ENCODE measurements around the gene WDR46. TPM values are rescaled to one million over a fixed set of nuclear protein-coding genes. Genes with fewer than 3 reads are reported as not detected.

The WDR46 gene
- total and polyA plus RNA-seq, 2 of the 13 experiments (the other 11 are each of a cell fraction or from before 2014, with no cell fraction given), result 47.4 to 105 TPM

- no peak; the same call in 1 of the 2 replicates for TF ChIP-seq ZNF354B (CRISPR knock-in tag; IDR thresholded peaks at IDR 0.05)
- TF ChIP-seq ZNF350 (CRISPR knock-in tag; IDR thresholded peaks at IDR 0.05; ENCODE audit: borderline replicate concordance, low read depth), result peak; percentile 81
- TF ChIP-seq ZNF510 (CRISPR knock-in tag; IDR thresholded peaks at IDR 0.05; ENCODE audit: low read depth), result peak; percentile 76; the same call in 1 of the 2 replicates
- TF ChIP-seq, protein P1, sequence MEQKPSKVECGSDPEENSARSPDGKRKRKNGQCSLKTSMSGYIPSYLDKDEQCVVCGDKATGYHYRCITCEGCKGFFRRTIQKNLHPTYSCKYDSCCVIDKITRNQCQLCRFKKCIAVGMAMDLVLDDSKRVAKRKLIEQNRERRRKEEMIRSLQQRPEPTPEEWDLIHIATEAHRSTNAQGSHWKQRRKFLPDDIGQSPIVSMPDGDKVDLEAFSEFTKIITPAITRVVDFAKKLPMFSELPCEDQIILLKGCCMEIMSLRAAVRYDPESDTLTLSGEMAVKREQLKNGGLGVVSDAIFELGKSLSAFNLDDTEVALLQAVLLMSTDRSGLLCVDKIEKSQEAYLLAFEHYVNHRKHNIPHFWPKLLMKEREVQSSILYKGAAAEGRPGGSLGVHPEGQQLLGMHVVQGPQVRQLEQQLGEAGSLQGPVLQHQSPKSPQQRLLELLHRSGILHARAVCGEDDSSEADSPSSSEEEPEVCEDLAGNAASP (CRISPR knock-in tag; IDR thresholded peaks at IDR 0.05; ENCODE audit: borderline replicate concordance), result peak; percentile 100
- 0 out of 4 replicates have a peak, but pooled peaks of 1 of the 2 experiments have one; percentile 11 for TF ChIP-seq REST (IDR thresholded peaks at IDR 0.05; ENCODE audit: borderline replicate concordance in 1 of 2, low read depth in 1 of 2, low read length in 2 of 2)
- TF ChIP-seq MAF1 (CRISPR knock-in tag; IDR thresholded peaks at IDR 0.05; ENCODE audit: borderline replicate concordance), result peak; percentile 59; the same call in 1 of the 2 replicates
- peak; percentile 69 for TF ChIP-seq HOXD1 (CRISPR knock-in tag; IDR thresholded peaks at IDR 0.05)
- TF ChIP-seq JUN (CRISPR knock-in tag; IDR thresholded peaks at IDR 0.05), result 0 out of 2 replicates have a peak, but pooled peaks have one; percentile 34
- 0 out of 2 replicates have a peak, but pooled peaks have one; percentile 40 for TF ChIP-seq ZZZ3 (CRISPR knock-in tag; IDR thresholded peaks at IDR 0.05; ENCODE audit: borderline replicate concordance)
- 0 out of 2 replicates have a peak, but pooled peaks have one; percentile 9 for TF ChIP-seq MIER2 (CRISPR knock-in tag; IDR thresholded peaks at IDR 0.05)
- peak; percentile 94; the same call in 1 of the 2 replicates for TF ChIP-seq EED (CRISPR knock-in tag; IDR thresholded peaks at IDR 0.05)
- TF ChIP-seq, protein P2, sequence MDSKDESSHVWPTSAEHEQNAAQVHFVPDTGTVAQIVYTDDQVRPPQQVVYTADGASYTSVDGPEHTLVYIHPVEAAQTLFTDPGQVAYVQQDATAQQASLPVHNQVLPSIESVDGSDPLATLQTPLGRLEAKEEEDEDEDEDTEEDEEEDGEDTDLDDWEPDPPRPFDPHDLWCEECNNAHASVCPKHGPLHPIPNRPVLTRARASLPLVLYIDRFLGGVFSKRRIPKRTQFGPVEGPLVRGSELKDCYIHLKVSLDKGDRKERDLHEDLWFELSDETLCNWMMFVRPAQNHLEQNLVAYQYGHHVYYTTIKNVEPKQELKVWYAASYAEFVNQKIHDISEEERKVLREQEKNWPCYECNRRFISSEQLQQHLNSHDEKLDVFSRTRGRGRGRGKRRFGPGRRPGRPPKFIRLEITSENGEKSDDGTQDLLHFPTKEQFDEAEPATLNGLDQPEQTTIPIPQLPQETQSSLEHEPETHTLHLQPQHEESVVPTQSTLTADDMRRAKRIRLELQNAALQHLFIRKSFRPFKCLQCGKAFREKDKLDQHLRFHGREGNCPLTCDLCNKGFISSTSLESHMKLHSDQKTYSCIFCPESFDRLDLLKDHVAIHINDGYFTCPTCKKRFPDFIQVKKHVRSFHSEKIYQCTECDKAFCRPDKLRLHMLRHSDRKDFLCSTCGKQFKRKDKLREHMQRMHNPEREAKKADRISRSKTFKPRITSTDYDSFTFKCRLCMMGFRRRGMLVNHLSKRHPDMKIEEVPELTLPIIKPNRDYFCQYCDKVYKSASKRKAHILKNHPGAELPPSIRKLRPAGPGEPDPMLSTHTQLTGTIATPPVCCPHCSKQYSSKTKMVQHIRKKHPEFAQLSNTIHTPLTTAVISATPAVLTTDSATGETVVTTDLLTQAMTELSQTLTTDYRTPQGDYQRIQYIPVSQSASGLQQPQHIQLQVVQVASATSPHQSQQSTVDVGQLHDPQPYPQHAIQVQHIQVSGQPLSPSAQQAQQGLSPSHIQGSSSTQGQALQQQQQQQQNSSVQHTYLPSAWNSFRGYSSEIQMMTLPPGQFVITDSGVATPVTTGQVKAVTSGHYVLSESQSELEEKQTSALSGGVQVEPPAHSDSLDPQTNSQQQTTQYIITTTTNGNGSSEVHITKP (CRISPR knock-in tag; IDR thresholded peaks at IDR 0.05; ENCODE audit: low read depth), result no peak
- TF ChIP-seq GATAD2A (CRISPR knock-in tag; IDR thresholded peaks at IDR 0.05), result peak; percentile 7; the same call in 1 of the 2 replicates
- TF ChIP-seq ZNF556 (CRISPR knock-in tag; IDR thresholded peaks at IDR 0.05; ENCODE audit: borderline replicate concordance), result peak; percentile 82
- TF ChIP-seq ZNF280D (CRISPR knock-in tag; IDR thresholded peaks at IDR 0.05), result peak; percentile 68
- peak; percentile 96 for TF ChIP-seq PHF8 (CRISPR knock-in tag; IDR thresholded peaks at IDR 0.05)
Observed at GRCh38 chr6:33248932-33249731, 39.9 kb downstream of the WDR46 start (continued).
